Upper lobe of left lung (tissue), 6 donors: ENCODE results near the gene TMEM116. TPM values are rescaled to one million over a fixed set of nuclear protein-coding genes. Genes with fewer than 3 reads are reported as not detected.
"Not testable (repeated sequence)": the region's sequence is repeated elsewhere in the genome, so short reads cannot be mapped to it uniquely, and the experiment has no call there.

Source experiments
- ATAC-seq, 2 donors: fragments of 200-7000 bp; cut with Tn5 transposase; one replicate each; pipeline ENCODE4 v1.9.1; 2022; ENCODE audit warnings: mild to moderate bottlenecking in 2 of 2, moderate library complexity in 2 of 2; ENCODE audit not compliant: low FRiP score in 2 of 2
- DNase-seq, 2 donors: peaks; one replicate each; pipeline ENCODE4 v3.0.0-alpha.2; 2019 to 2020
- H3K27ac ChIP-seq, 4 donors: fragments of 200-600 bp; sonication (generic); one replicate each; pipeline ENCODE4 v1.5.1; 2016 to 2019
- H3K27me3 ChIP-seq, 4 donors: fragments of 200-600 bp; sonication (generic); one replicate each; pipeline ENCODE4 v1.5.1; 2017 to 2019
- H3K36me3 ChIP-seq, 4 donors: fragments of 200-600 bp; sonication (generic); one replicate each; pipeline ENCODE4 v1.5.1; 2016 to 2019
- H3K4me1 ChIP-seq, 4 donors: fragments of 200-600 bp; sonication (generic); one replicate each; pipeline ENCODE4 v1.5.1; 2018 to 2019
- H3K4me3 ChIP-seq, 4 donors: fragments of 200-600 bp; sonication (generic); one replicate each; pipeline ENCODE4 v1.5.1; 2017 to 2019; ENCODE audit warnings: mild to moderate bottlenecking in 2 of 4, moderate library complexity in 1 of 4
- H3K9me3 ChIP-seq, 4 donors: fragments of 200-600 bp; sonication (generic); one replicate each; pipeline ENCODE4 v1.5.1; 2018 to 2019
- EP300 ChIP-seq, 4 donors: sonication (generic); formaldehyde crosslinking; IDR thresholded peaks; one replicate each; pipeline ENCODE4 v1.5.1; 2017; ENCODE audit warnings: antibody characterized with exemption in 4 of 4, control low read depth in 2 of 4
- POLR2A ChIP-seq, 4 donors: fragments of 450-650 bp; IDR thresholded peaks; one replicate each; pipeline ENCODE4 v1.5.1; 2016 to 2017; ENCODE audit warnings: antibody characterized with exemption in 4 of 4, mild to moderate bottlenecking in 2 of 4
- POLR2AphosphoS5 ChIP-seq, 2 donors: sonication (generic); formaldehyde crosslinking; IDR thresholded peaks; one replicate each; pipeline ENCODE4 v1.5.1; 2017; ENCODE audit warnings: antibody characterized with exemption in 2 of 2
- WGBS, 2 donors: methylation state at CpG; one replicate each; pipeline ENCODE4 v1.1.5; 2017 to 2018; 5-methylcytosine and 5-hydroxymethylcytosine counted together
- total RNA-seq, 6 donors: library from RNA; depleted of rRNA in 4 of 6; stranded (reverse); fragments of >200 nt in 4 of 6; gene quantifications; one replicate each; pipeline versions ENCODE4 v1.1.0 to v1.2.1, GENCODE V29; 2016 to 2021
- TF ChIP-seq, protein P1 (sequence below), 6 experiments: fragments of 450-650 bp in 4 of 6; fragments of 200-600 bp in 2 of 6; sonication (generic) in 2 of 6; IDR thresholded peaks; one replicate each; pipeline ENCODE4 v1.5.1; 2016 to 2019; ENCODE audit warnings: antibody characterized with exemption in 6 of 6
- donor health status: DM: no; HTN: no; CAD: no; lungs with moderate emphysema.
- donor health status: DM: no; HTN: yes; CAD: no; lungs with severe emphysema.

The TMEM116 gene
- total RNA-seq, 6 donors from 2014 or later, result 14.8 to 41.9 (median 21.2) TPM

DNA sequence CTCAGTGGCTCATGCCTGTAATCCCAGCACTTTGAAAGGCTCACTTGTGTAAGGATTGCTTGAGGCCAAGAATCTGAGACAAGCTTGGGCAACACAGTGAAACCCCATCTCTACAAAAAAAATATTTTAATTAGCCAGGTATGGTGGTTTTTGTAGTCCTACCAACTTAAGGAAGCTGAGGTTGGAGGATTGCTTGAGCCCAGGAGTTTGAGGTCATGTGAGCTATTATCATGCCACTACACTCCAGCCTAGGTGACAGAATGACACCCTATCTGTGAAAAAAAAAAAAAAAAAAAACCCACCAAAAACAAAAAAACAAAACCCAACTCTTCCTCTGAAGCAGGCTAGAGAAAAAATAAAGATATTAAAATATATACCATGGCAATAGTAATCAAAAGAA lies 41.2 kb downstream of the TMEM116 start:
- ATAC-seq, result no peak
- H3K27me3 ChIP-seq, result no peaks in the 10 kb centered on the region
- no peak overlapping the region for H3K4me3 ChIP-seq

DNA sequence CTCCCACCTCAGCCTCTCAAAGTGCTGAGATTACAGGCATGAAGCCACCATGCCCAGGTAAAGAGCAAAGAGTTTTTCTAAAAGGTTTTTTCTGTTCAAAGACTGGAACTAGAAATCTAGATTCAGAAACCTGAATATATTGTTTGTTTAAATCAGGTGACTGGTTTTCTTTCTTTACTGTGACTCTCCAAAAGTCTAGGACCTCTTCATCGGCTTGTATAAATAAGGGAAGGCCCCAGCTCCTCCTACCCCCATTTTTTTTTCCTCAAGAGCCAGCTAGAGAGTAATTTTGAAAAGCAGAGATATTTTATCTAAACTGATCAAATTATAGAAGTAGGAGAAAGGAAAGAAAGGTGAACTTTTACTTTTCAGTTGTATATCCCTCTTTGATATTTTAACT lies 48.0 kb downstream of the TMEM116 start:
- Histone ChIP-seq H3K4me1 (peaks cover 0 to 6% (median 0%) of the 10 kb centered on the region in 4 donors), H3K27me3 (no peaks in the 10 kb centered on the region), H3K9me3 (peaks cover 0 to under 1% (median 0%) of the 10 kb centered on the region in 4 donors), H3K27ac (peak overlapping the region; percentile 13 to 75 (median 54)), H3K36me3 (no peaks in the 10 kb centered on the region), H3K4me3 (no peak overlapping the region)
- ATAC-seq (peak; percentile 44 to 61), DNase-seq (no peak)
- WGBS, 2 donors, result 33 to 44% methylated on average over 1 of the region's 1 CpG
- TF ChIP-seq EP300 (IDR thresholded peaks at IDR 0.05) (peak in 1 of 4 donors; percentile 27), POLR2AphosphoS5 (IDR thresholded peaks at IDR 0.05) (no peak)

More for the DNA sequence above, 41.2 kb downstream of the TMEM116 start:
- DNase-seq, result no peak
- no peaks in the 10 kb centered on the region for H3K36me3 ChIP-seq
- H3K4me1 ChIP-seq, result peaks cover 0 to 7% (median 0%) of the 10 kb centered on the region in 4 donors
- TF ChIP-seq EP300 (IDR thresholded peaks at IDR 0.05) (no peak), POLR2AphosphoS5 (IDR thresholded peaks at IDR 0.05) (no peak), POLR2A (IDR thresholded peaks at IDR 0.05) (no peak)
- TF ChIP-seq, protein P1, sequence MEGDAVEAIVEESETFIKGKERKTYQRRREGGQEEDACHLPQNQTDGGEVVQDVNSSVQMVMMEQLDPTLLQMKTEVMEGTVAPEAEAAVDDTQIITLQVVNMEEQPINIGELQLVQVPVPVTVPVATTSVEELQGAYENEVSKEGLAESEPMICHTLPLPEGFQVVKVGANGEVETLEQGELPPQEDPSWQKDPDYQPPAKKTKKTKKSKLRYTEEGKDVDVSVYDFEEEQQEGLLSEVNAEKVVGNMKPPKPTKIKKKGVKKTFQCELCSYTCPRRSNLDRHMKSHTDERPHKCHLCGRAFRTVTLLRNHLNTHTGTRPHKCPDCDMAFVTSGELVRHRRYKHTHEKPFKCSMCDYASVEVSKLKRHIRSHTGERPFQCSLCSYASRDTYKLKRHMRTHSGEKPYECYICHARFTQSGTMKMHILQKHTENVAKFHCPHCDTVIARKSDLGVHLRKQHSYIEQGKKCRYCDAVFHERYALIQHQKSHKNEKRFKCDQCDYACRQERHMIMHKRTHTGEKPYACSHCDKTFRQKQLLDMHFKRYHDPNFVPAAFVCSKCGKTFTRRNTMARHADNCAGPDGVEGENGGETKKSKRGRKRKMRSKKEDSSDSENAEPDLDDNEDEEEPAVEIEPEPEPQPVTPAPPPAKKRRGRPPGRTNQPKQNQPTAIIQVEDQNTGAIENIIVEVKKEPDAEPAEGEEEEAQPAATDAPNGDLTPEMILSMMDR (IDR thresholded peaks at IDR 0.05), result no peak
- peaks cover 2 to 15% (median 10%) of the 10 kb centered on the region in 4 donors for H3K9me3 ChIP-seq
- H3K27ac ChIP-seq, result no peak overlapping the region

DNA sequence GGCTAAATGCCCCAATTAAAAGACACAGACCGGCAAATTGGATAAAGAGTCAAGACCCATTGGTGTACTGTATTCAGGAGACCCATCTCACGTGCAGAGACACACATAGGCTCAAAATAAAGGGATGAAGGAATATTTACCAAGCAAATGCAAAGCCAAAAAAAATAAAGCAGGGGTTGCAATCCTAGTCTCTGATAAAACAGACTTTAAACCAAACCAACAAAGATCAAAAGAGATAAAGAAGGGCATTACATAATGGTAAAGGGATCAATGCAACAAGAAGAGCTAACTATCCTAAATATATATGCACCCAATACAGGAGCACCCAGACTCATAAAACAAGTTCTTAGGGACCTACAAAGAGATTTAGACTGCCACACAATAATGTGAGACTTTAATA lies 53.4 kb downstream of the TMEM116 start:
- not testable (repeated sequence) for H3K4me1 ChIP-seq, H3K36me3 ChIP-seq, H3K9me3 ChIP-seq, H3K4me3 ChIP-seq, DNase-seq, H3K27ac ChIP-seq, H3K27me3 ChIP-seq, ATAC-seq
- 100% methylated on average over 2 of the region's 2 CpGs for WGBS, 2 donors

DNA sequence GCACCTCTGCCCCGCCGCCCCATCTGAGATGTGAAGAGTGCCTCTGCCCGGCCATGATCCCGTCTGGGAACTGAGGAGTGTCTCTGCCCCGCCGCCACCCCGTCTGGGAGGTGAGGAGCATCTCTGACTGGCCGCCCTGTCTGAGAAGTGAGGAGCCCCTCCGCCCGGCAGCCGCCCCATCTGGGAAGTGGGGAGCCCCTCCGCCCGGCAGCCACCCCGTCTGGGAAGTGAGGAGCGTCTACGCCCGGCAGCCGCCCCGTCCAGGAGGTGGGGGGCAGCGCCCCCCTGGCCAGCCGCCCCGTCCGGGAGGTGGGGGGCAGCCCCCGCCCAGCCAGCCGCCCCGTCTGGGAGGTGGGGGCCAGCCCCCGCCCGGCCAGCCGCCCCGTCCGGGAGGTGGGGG lies 55.7 kb downstream of the TMEM116 start:
- DNase-seq, result peak in 1 of 2 donors; percentile 51

DNA sequence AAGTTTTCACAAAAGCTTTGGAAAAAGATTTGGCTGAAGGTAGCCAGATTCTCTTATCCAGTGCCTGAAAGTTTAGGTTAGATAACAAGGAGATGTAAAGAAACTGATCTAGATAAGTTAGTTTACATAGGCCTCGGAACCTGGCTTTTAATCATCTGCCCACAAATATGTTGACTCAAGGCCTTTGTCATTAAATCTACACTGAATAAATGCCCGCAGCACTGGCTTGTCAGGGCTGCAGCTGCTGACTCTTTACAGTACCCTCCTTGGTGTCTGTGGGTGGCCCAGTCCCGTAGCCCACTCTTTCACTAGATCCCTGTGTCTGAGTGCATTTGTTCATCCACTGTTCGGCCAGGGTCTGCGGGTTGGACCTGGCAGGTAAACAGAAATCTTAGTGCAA lies 58.0 kb downstream of the TMEM116 start:
- DNase-seq (no peak), ATAC-seq (no peak)
- Histone ChIP-seq H3K9me3 (peaks cover 0 to 4% (median 0%) of the 10 kb centered on the region in 4 donors), H3K27me3 (no peaks in the 10 kb centered on the region), H3K27ac (no peak overlapping the region), H3K4me3 (no peak overlapping the region), H3K36me3 (peaks cover 0 to 2% (median 0%) of the 10 kb centered on the region in 4 donors), H3K4me1 (peaks cover 0 to 3% (median 0%) of the 10 kb centered on the region in 4 donors)
- TF ChIP-seq POLR2A (IDR thresholded peaks at IDR 0.05) (no peak), POLR2AphosphoS5 (IDR thresholded peaks at IDR 0.05) (no peak), EP300 (IDR thresholded peaks at IDR 0.05) (no peak)
- TF ChIP-seq, protein P1 (IDR thresholded peaks at IDR 0.05), result no peak
- WGBS, 2 donors, result 88 to 93% methylated on average over 5 of the region's 5 CpGs

More for the DNA sequence above, 55.7 kb downstream of the TMEM116 start:
- H3K27me3 ChIP-seq, H3K4me1 ChIP-seq, H3K9me3 ChIP-seq, ATAC-seq, H3K36me3 ChIP-seq, H3K27ac ChIP-seq, H3K4me3 ChIP-seq: not testable (repeated sequence)
- WGBS, 2 donors, result 95 to 100% methylated on average over 3 to 26 of the region's 31 CpGs

DNA sequence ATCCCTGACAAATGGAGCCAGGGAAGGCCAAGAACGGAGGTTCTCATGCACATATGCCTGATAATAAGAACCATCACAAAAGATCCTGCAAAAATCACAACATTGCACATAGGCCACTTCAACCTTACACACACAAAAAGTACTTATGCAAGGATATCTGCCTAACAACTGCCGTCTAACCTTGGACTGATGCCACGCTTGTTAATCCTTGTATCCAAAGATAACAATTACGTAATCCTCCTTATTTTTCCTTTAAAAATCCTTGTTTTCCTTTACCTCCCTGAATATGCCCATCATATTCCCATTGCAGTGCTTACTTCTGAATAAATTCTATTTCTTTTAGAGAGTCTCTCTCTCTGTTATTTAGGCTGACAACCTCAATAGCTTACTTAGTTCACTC lies 59.5 kb downstream of the TMEM116 start:
- peaks cover 0 to 2% (median 0%) of the 10 kb centered on the region in 4 donors for H3K36me3 ChIP-seq
- no peaks in the 10 kb centered on the region for H3K27me3 ChIP-seq
- peak in 1 of 2 donors; percentile 22 for DNase-seq
- WGBS, 2 donors, result 59 to 77% methylated on average over 4 of the region's 4 CpGs
- H3K27ac ChIP-seq, result no peak overlapping the region
- H3K9me3 ChIP-seq, result peaks cover 0 to 4% (median 0%) of the 10 kb centered on the region in 4 donors
- H3K4me3 ChIP-seq, result no peak overlapping the region
- TF ChIP-seq, protein P1 (IDR thresholded peaks at IDR 0.05), result no peak
- TF ChIP-seq POLR2A (IDR thresholded peaks at IDR 0.05), result no peak
- TF ChIP-seq POLR2AphosphoS5 (IDR thresholded peaks at IDR 0.05), result no peak
- TF ChIP-seq EP300 (IDR thresholded peaks at IDR 0.05), result no peak
- no peak for ATAC-seq
- H3K4me1 ChIP-seq, result peaks cover 0 to 3% (median 0%) of the 10 kb centered on the region in 4 donors

DNA sequence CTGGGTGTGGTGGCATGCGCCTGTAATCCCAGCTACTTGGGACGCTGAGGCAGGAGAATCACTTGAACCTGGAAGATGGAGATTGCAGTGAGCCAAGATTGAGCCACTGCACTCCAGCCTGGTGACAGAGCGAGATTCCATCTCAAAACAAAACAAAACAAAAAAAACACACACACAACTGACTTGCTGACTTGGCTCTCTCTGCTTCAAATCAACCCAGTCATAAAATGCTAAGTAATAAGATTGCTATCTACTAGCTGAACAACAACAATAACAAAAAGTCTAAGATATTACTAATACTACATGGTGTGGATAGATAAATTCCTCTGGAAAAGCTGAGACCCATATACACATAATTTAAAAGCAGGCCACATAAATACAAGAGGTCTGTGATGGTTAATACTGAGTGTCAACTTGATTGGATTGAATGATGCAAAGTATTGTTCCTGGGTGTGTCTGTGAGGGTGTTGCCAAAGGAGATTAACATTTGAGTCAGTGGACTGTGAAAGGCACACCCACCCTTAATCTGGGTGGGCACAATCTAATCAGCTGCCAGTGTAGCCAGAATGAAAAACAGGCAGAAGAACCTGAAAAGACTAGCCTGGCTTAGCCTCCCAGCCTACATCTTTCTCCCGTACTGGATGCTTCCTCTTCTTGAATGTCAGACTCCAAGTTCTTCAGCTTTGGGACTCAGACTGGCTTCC lies 60.7 kb downstream of the TMEM116 start:
- 93 to 96% methylated on average over 4 of the region's 4 CpGs for WGBS, 2 donors
- H3K9me3 ChIP-seq, result not testable (repeated sequence)

DNA sequence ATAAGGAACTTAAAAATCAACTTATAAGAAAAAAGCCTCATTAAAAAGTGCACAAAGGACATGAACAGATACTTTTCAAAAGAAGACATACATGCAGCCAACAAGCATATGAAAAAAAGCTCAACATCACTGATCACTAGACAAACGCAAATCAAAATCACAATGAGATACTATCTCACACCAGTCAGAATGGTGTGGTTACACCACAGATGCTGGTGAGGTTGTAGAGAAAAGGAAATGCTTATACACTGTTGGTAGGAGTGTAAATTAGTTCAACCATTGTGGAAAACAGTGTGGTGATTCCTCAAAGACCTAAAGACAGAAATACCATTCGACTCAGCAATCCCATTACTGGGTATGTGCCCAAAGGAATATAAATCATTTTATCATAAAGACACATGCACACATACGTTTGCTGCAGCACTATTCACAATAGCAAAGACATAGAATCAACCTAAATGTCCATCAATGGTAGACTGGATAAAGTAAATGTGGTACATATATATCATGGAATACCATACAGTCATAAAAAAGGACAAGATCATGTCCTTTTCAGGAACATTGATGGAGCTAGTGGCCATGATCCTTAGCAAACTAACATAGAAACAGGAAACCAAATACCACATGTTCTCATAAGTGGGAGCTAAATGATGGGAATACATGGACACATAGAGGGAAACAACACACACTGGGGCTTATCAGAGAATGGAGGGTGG lies 61.8 kb downstream of the TMEM116 start:
- not testable (repeated sequence) for H3K4me3 ChIP-seq, H3K27ac ChIP-seq, H3K27me3 ChIP-seq, ATAC-seq, H3K36me3 ChIP-seq, H3K4me1 ChIP-seq, DNase-seq, H3K9me3 ChIP-seq
- WGBS, 2 donors, result 70 to 75% methylated on average over 3 of the region's 3 CpGs

More for the DNA sequence above, 60.7 kb downstream of the TMEM116 start:
- H3K27me3 ChIP-seq, ATAC-seq, H3K4me1 ChIP-seq, H3K4me3 ChIP-seq, H3K36me3 ChIP-seq, DNase-seq, H3K27ac ChIP-seq: not testable (repeated sequence)
